Measurements from ENCODE around the gene RIOK1.

DNA sequence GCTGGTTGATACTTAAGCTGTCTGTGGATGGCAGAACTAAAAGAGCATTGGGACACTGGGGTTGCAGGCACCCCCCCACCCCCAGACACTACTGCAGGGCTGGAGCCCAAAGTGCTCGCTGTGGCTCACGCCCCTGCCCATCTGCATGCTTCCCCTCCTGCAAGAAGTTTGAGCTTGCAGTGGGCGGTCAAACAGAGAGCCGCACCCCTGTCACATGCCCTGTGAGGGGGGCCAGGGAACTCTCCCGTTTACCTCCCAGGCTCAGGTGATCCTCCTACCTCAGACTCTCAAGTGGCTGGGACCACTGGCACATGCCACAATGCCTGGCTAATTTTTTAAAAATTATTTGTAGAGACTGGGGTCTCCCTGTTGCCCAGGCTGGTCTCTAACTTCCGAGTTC, 63.3 kb downstream of the RIOK1 start:
- TF ChIP-seq, protein P1, sequence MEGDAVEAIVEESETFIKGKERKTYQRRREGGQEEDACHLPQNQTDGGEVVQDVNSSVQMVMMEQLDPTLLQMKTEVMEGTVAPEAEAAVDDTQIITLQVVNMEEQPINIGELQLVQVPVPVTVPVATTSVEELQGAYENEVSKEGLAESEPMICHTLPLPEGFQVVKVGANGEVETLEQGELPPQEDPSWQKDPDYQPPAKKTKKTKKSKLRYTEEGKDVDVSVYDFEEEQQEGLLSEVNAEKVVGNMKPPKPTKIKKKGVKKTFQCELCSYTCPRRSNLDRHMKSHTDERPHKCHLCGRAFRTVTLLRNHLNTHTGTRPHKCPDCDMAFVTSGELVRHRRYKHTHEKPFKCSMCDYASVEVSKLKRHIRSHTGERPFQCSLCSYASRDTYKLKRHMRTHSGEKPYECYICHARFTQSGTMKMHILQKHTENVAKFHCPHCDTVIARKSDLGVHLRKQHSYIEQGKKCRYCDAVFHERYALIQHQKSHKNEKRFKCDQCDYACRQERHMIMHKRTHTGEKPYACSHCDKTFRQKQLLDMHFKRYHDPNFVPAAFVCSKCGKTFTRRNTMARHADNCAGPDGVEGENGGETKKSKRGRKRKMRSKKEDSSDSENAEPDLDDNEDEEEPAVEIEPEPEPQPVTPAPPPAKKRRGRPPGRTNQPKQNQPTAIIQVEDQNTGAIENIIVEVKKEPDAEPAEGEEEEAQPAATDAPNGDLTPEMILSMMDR (IDR thresholded peaks at IDR 0.05), result no peak
- no peak for TF ChIP-seq POLR2A (IDR thresholded peaks at IDR 0.05)
